ENCODE measurements around the gene CACNA2D3.

DNA sequence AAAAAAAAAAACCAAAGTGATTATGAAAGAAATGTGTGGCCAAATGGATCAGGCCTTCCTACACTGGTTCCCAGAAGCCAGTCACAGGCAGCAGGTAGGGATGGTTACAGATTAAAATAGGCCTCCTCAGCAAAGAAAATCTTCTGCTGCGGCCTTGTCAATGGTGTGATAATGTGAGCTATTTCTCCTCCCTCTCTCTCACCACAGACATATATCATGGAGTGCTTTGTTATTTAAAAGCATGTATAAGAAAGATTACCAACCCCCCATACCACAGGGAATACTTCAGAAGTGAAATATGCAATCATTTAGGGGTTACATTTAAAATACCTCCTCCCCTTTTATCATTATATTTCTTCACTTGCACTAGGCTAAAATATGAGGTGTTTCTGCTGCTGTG is 837.7 kb downstream of the CACNA2D3 start:
- TF ChIP-seq EZH2 (IDR thresholded peaks at IDR 0.05; ENCODE audit: insufficient read depth, poor library complexity, severe bottlenecking) (no peak), EZH2phosphoT487 (IDR thresholded peaks at IDR 0.05; ENCODE audit: insufficient read depth, low read depth) (no peak)
